Hematopoietic multipotent progenitor cell treated with erythropoietin and hydrocortisone succinate and interleukin-3 and kit ligand, for 15 days (in vitro differentiated cells): ENCODE data around the gene EXOSC5.
"Not testable (repeated sequence)": the region's sequence is repeated elsewhere in the genome, so short reads cannot be mapped to it uniquely, and the experiment has no call there.

Experiments used
- DNase-seq: peaks from one replicate; pipeline ENCODE4 v3.0.0-alpha.2; 2015; ENCODE audit warnings: low spot score

The EXOSC5 gene

GRCh38 chr19:41426116-41426841 lies 29.1 kb upstream of the EXOSC5 start:
- DNase-seq, result no peak

- DNase-seq, result no peak
Observed at GRCh38 chr19:41425174-41426115, 28.3 kb upstream of the EXOSC5 start.

GRCh38 chr19:41424335-41425173 lies 27.4 kb upstream of the EXOSC5 start:
- no peak for DNase-seq

GRCh38 chr19:41422955-41423354 lies 25.8 kb upstream of the EXOSC5 start:
- no peak for DNase-seq

- DNase-seq, result no peak
Observed at GRCh38 chr19:41422456-41422855, 25.3 kb upstream of the EXOSC5 start.

GRCh38 chr19:41421973-41422372 lies 24.8 kb upstream of the EXOSC5 start:
- no peak for DNase-seq

- DNase-seq, result no peak
Observed at GRCh38 chr19:41421314-41421713, 24.2 kb upstream of the EXOSC5 start.

- DNase-seq, result no peak
Observed at GRCh38 chr19:41420101-41420880, 23.1 kb upstream of the EXOSC5 start.

GRCh38 chr19:41416194-41416674 lies 19.1 kb upstream of the EXOSC5 start:
- DNase-seq, result no peak

GRCh38 chr19:41415154-41415571 lies 18.0 kb upstream of the EXOSC5 start:
- no peak for DNase-seq

GRCh38 chr19:41414461-41414860 lies 17.3 kb upstream of the EXOSC5 start:
- DNase-seq, result no peak

GRCh38 chr19:41413947-41414346 lies 16.8 kb upstream of the EXOSC5 start:
- DNase-seq, result no peak

- no peak for DNase-seq
Observed at GRCh38 chr19:41412953-41413352, 15.8 kb upstream of the EXOSC5 start.

- no peak for DNase-seq
Observed at GRCh38 chr19:41411968-41412265, 14.8 kb upstream of the EXOSC5 start.

- DNase-seq, result no peak
Observed at GRCh38 chr19:41411100-41411967, 14.2 kb upstream of the EXOSC5 start.

GRCh38 chr19:41410336-41411054 lies 13.3 kb upstream of the EXOSC5 start:
- no peak for DNase-seq

- DNase-seq, result no peak
Observed at GRCh38 chr19:41409288-41409687, 12.1 kb upstream of the EXOSC5 start.

GRCh38 chr19:41408846-41409245 lies 11.7 kb upstream of the EXOSC5 start:
- DNase-seq, result not testable (repeated sequence)

- no peak for DNase-seq
Observed at GRCh38 chr19:41408256-41408655, 11.1 kb upstream of the EXOSC5 start.

- DNase-seq, result no peak
Observed at GRCh38 chr19:41407271-41407670, 10.1 kb upstream of the EXOSC5 start.
